K562 (cell line): ENCODE measurements around the gene VRK3. TPM values are rescaled to one million over a fixed set of nuclear protein-coding genes. Genes with fewer than 3 reads are reported as not detected.

Experiments used
- ADNP ChIP-seq: fragments of 200-800 bp; sonication (Bioruptor generic); IDR thresholded peaks from 2 replicates; pipeline ENCODE4 v1.6.1; 2016; ENCODE audit warnings: missing genetic modification characterization, missing compliant biosample characterization
- ASH1L ChIP-seq: fragments of 450-650 bp; IDR thresholded peaks from 2 replicates; pipeline ENCODE4 v1.6.1; 2018; ENCODE audit warnings: borderline replicate concordance, mild to moderate bottlenecking, low read depth; ENCODE audit not compliant: partially characterized antibody
- CEBPG ChIP-seq, 3 experiments: fragments of 200-800 bp in 1 of 3; sonication (Bioruptor generic) in 1 of 3; sonication (generic) in 1 of 3; formaldehyde crosslinking in 1 of 3; IDR thresholded peaks in 2 of 3; conservative IDR thresholded peaks in 1 of 3; 2 replicates each; pipeline versions ENCODE4 v1.6.1 to v1.8.0; 2016 to 2022; ENCODE audit warnings: missing compliant biosample characterization in 2 of 3, missing genetic modification characterization in 2 of 3, mild to moderate bottlenecking in 1 of 3, missing genetic modification reagents in 1 of 3
- HMGXB4 ChIP-seq: sonication (generic); formaldehyde crosslinking; IDR thresholded peaks from 2 replicates; pipeline ENCODE4 v1.8.1; 2023; ENCODE audit warnings: mild to moderate bottlenecking, missing genetic modification reagents
- NR4A1 ChIP-seq, 2 experiments: fragments of 250-450 bp in 1 of 2; fragments of 450-650 bp in 1 of 2; sonication (Bioruptor Pico) in 1 of 2; IDR thresholded peaks; 2 replicates each; pipeline versions ENCODE4 v1.4.0 to v1.6.1; 2016 to 2020; ENCODE audit warnings: mild to moderate bottlenecking in 2 of 2, missing compliant biosample characterization in 1 of 2, missing genetic modification characterization in 1 of 2, moderate library complexity in 1 of 2
- POLR2AphosphoS5 ChIP-seq: IDR thresholded peaks from 2 replicates; pipeline ENCODE4 v1.6.1; 2011; ENCODE audit warnings: mild to moderate bottlenecking, low read depth, low read length, moderate library complexity; ENCODE audit not compliant: control insufficient read depth, insufficient read depth
- POLR2H ChIP-seq: IDR thresholded peaks from 2 replicates; pipeline ENCODE4 v1.6.1; 2016; ENCODE audit warnings: missing genetic modification characterization, low read depth, mild to moderate bottlenecking, control low read depth, missing compliant biosample characterization, moderate library complexity
- RREB1 ChIP-seq: fragments of 250-450 bp; sonication (Bioruptor Pico); IDR thresholded peaks from 2 replicates; pipeline ENCODE4 v1.4.0; 2020
- SP1 ChIP-seq: sonication (generic); formaldehyde crosslinking; IDR thresholded peaks from 2 replicates; pipeline ENCODE4 v1.8.1; 2022; ENCODE audit warnings: mild to moderate bottlenecking, missing genetic modification reagents
- TRIM24 ChIP-seq, 2 experiments: fragments of 450-650 bp; IDR thresholded peaks; 2 replicates each; pipeline ENCODE4 v1.6.1; 2016
- TRIM25 ChIP-seq: fragments of 450-650 bp; IDR thresholded peaks from 2 replicates; pipeline ENCODE4 v1.7.0; 2016; ENCODE audit warnings: borderline replicate concordance
- ZBTB26 ChIP-seq: fragments of 450-650 bp; formaldehyde crosslinking; IDR thresholded peaks from 2 replicates; pipeline ENCODE4 v1.4.0; 2022; ENCODE audit warnings: missing genetic modification characterization
- ZNF174 ChIP-seq: fragments of 250-450 bp; sonication (Bioruptor Pico); IDR thresholded peaks from 2 replicates; pipeline ENCODE4 v1.4.0; 2020; ENCODE audit warnings: mild to moderate bottlenecking
- ZNF586 ChIP-seq: fragments of 450-650 bp; formaldehyde crosslinking; conservative IDR thresholded peaks from 2 replicates; pipeline ENCODE4 v1.4.0; 2020; ENCODE audit warnings: mild to moderate bottlenecking, moderate library complexity
- ZNF785 ChIP-seq: fragments of 250-450 bp; sonication (Bioruptor Pico); IDR thresholded peaks from 2 replicates; pipeline ENCODE4 v1.4.0; 2020; ENCODE audit warnings: mild to moderate bottlenecking
- polyA plus RNA-seq, 8 experiments: library from polyadenylated mRNA; depleted of rRNA in 4 of 8; stranded (reverse) in 5 of 8; unstranded in 3 of 8; fragments of >200 nt; fragmentation: Nextera tagmentation in 2 of 8; fragmentation: Illumina TruSeq in 1 of 8; extraction: Ambion mirVana in 2 of 8; extraction: Trizol in 1 of 8; gene quantifications; 2 replicates each; pipeline versions ENCODE4 v1.2.1 to v1.2.3, GENCODE V29; 2011 to 2014; ENCODE audit warnings: inconsistent platforms in 1 of 8, missing spikeins in 1 of 8
- total RNA-seq, 7 experiments: library from RNA; depleted of rRNA in 6 of 7; stranded (reverse); fragments of >200 nt in 6 of 7; fragmentation: Illumina TruSeq in 2 of 7; extraction: Trizol in 2 of 7; gene quantifications; 2 replicates each; pipeline versions ENCODE4 v1.2.1 to v1.2.3, GENCODE V29; 2011 to 2021; ENCODE audit warnings: low replicate concordance in 1 of 7

The VRK3 gene
- total and polyA plus RNA-seq, 9 of the 15 experiments (the other 6 are each of a cell fraction or from before 2014, with no cell fraction given): 25.6 to 94.3 (median 42.9) TPM

DNA sequence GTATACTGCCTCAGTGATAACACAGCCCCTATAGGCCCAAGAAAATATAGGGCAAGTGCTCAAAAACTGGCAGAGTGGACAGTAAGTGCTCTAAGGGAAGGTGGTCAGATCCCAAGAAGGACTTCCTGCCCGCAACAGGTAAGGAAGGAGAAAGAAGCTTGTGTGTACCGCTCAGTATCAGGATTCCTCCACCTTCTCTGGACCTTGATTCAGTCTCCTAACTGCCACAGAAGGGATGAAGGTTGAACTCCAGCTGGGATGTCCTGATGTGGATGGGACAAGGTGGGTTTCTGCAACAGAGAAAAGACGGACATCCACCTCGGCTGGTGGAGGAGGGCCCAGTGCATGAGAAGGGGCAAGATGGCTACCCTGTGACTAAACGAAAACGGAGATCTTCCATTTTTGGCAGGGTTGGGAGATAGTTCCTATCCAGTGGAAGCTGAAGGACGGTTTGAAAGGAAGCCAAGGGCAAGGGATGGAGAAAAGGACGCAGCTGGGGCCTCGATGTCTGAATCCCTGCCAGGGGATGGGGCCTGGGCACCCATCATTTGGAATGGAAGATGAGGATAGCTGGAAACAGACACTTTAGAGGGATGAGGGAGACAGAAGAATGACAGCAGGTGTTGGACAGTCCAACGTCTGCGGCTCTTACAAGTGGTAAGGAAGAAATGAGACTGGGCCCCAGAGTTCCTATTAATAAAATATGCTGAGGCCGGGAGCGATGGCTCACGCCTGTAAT is 97.5 kb downstream of the VRK3 start (continued):
- no peak for TF ChIP-seq HMGXB4 (CRISPR knock-in tag)
- TF ChIP-seq ZNF785 (CRISPR knock-in tag): no peak
- TF ChIP-seq TRIM25: no peak
- no peak for TF ChIP-seq ZNF174 (CRISPR knock-in tag)
- no peak for TF ChIP-seq SP1 (CRISPR knock-in tag)
- no peak for TF ChIP-seq POLR2AphosphoS5
- no peak; the same call in 1 of the 2 replicates for TF ChIP-seq RREB1
- TF ChIP-seq TRIM24 (IDR thresholded peaks at IDR 0.05): no peak
- 0 out of 2 replicates have a peak, but pooled peaks have one; percentile 58 for TF ChIP-seq ZBTB26 (CRISPR knock-in tag)
- TF ChIP-seq ASH1L: no peak
- no peak for TF ChIP-seq POLR2H (tag)
- TF ChIP-seq CEBPG (CRISPR knock-in tag; IDR thresholded peaks at IDR 0.05): no peak
- TF ChIP-seq CEBPG (tag; conservative IDR thresholded peaks at IDR 0.05 in 1 of 2, IDR thresholded peaks at IDR 0.05 in 1 of 2): no peak
- TF ChIP-seq ZNF586 (CRISPR knock-in tag): no peak
- TF ChIP-seq NR4A1 (CRISPR knock-in tag; IDR thresholded peaks at IDR 0.05): no peak
- TF ChIP-seq NR4A1 (tag; IDR thresholded peaks at IDR 0.05): peak; percentile 77; the same call in 1 of the 2 replicates
- TF ChIP-seq ADNP (tag): no peak
